GM21515 (cell line): ENCODE results near the gene FBXL13.
"Not testable (repeated sequence)": the region's sequence is repeated elsewhere in the genome, so short reads cannot be mapped to it uniquely, and the experiment has no call there.

Experiments used
- ATAC-seq: cut with Tn5 transposase; IDR thresholded peaks from one replicate; pipeline ENCODE4 v1.9.1; 2021; ENCODE audit not compliant: unreplicated experiment

The FBXL13 gene

DNA sequence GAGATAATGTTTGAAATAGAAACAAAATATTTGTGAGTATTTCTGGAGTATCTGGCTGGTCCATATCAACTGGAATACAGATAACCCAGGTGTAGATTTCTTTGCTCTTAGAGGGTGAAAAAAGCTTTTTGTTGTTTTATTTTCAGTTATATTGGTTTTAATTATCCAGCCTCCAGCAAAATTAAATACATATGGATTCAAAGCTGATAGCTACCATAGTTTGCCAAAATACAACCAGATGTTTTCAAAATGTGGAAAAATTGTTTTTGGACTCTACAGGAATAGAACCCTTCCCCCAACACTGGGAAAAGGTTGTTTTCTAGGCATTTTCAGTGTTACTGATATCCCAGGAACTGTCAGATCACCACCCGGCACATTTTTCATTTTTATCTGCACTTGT lies 131.7 kb downstream of the FBXL13 start:
- ATAC-seq: no peak

DNA sequence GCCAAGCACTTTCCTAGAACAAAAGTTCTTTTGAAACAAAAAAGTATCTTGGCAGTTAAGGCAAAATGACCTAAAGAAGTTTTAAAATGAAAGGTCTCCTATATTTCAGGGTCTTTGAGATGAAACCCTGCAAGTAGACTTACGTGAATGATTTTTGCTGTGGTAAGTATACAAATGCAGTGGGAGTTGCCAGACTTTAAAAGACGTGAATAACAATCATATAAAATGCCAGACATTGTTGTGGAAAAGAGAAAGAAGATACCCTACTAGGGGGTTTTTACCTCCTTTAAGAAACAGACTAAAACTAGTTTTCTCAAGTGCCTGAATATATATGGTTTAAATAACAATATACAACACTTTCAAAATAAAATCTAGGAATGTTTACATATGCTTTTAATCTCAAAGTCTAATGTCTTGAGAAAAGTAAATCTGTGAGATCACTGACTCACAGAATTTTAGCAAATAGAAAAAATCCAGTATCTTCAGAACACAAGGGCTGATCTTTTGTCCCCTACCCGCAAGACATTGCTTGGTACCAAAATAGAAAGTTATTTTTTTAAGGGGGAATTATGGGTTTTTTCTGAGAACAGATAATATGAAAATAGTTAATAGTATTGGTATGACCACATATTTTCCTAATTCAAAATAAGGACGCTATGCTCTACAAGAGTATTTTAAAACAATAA lies 132.3 kb downstream of the FBXL13 start:
- no peak for ATAC-seq

DNA sequence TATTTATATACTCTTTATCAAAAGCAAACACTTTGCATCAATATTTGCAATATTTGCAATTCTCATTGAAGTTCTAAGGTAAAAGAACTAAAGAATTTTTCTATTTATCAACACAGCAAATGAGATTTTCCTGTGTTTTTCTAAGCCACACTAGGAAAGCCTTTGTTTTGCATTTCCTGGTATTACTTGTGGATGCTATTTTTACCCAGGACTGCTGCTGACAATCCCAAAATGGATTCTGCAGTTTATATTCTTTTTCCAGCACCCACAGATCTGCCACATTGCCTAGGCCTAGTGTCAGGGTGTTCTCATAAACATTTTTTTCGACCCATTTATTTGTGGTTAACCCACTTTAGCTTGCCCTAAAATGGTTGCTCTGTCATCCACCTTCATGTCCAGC lies 135.9 kb downstream of the FBXL13 start:
- ATAC-seq: no peak

DNA sequence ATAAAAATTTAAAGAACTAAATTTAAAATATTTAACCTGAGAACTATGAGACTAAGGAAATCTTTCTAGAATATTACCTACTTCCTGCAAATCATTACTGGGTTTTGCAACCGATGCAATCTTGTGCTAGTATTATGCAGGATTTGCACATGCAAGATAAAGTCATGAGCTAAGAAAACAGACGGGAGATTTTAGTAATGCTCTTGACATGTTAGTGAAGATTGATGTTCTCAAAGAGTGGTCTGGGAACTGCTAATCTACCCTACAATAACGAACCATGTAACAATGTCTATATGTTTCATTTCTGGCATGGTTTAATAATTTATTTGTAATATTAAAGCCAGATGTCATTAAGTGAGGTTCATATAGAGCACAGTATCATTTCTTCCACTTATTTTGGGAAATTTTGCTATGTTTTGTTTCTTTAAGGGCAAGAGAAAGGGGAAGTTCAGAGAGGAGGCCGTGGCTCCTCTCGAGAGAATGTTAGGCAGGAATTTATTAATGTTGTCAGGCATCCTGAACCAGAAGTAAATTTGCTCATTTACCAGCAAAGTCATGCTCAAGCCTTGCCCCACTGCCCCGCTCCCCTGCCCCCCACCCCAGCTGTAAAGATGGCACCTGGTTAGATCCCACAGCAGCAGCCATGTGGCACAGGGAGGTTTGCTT lies 139.0 kb downstream of the FBXL13 start:
- no peak for ATAC-seq

DNA sequence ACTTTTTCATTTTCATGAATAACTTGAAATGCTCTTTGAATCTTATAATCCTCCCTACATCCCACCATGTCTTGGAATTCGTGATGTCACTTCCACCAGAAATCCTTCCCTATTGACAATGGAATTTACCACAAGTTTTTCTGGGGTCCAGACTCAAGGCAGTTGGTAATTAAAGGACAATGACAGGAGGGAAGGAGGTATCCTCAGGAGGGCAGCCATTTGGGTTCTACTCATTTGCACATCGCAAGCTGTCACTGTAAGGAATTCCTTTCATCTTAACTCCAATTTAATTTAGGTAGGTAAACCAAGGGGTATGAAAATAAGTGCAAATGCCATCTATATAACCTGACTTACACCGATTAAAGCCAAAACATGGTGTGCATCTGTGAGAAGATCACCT lies 139.9 kb downstream of the FBXL13 start:
- no peak for ATAC-seq

DNA sequence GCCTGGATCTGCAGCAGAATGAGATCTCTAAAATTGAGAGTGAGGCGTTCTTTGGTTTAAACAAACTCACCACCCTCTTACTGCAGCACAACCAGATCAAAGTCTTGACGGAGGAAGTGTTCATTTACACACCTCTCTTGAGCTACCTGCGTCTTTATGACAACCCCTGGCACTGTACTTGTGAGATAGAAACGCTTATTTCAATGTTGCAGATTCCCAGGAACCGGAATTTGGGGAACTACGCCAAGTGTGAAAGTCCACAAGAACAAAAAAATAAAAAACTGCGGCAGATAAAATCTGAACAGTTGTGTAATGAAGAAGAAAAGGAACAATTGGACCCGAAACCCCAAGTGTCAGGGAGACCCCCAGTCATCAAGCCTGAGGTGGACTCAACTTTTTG lies 140.4 kb downstream of the FBXL13 start:
- ATAC-seq: no peak

DNA sequence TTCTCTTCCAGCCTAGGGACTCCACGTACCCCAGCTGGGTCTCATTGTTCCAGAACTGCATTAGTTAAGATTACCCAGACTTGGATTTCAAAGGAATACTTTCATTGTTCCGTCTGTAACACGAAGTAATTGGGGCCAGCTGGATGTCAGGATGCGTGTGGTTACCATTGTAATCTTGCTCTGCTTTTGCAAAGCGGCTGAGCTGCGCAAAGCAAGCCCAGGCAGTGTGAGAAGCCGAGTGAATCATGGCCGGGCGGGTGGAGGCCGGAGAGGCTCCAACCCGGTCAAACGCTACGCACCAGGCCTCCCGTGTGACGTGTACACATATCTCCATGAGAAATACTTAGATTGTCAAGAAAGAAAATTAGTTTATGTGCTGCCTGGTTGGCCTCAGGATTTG lies 140.8 kb downstream of the FBXL13 start:
- ATAC-seq: no peak

DNA sequence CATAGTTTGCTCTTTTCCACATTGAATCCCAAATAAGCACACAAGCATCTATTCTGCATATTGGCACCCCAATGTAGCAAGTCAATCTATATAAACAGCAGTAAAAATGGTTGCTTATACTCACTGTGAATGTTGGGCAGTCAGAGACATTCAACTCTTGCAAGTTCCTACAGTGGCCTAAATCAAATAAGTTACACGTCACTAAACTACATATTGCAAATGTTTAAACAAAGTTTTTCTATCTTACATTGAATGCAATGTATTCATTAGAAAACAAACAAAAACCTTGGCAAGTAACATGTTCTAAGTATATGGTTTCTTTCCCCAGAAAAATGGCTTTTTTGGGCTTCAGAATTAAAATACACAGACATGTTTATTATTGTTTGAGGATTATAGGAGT lies 142.8 kb downstream of the FBXL13 start:
- no peak for ATAC-seq

DNA sequence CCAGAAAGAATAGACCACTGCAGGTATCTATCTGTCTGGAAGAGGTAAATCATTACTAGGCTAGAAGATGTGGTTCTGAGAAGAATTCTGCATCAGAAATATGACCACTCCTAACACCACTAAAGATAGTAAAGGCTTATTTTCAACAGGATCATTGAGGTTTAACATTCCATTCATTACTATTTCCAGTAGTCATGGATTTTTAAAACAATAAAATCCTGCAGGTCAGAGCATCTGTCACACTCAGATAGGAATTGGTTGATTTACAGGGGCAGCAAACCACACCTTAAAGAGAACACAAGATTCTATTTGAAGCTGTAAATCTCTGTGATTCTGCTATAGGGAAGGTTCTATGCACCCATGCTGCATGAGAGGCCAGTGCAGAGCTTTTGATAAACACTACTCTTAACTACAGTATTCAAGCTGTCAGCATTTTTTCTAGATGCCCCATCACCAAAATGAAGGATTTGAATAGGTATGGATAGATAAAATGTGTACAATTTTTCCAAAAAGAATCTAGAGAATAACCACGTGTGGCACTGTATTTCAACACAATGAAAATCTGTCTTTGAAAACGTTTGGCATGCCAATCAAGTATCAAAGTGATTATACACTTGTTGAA lies 147.2 kb downstream of the FBXL13 start:
- ATAC-seq: no peak

DNA sequence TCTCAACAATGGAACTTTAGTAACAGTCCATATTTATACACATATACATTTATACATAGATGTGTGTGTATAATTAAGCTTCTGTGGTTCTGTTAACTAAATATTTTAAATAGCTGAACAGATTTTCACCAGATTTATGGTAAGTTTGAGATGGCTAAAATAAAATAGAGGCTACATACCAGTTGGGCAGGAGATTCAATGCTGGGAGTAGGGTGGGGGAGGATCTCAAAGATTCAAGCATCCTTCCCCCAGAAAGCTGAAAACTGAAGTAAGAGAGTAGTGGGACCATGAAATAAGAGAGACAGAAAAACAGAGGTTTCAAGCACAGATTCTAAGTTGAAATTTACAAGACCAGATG lies 147.8 kb downstream of the FBXL13 start:
- ATAC-seq: no peak

DNA sequence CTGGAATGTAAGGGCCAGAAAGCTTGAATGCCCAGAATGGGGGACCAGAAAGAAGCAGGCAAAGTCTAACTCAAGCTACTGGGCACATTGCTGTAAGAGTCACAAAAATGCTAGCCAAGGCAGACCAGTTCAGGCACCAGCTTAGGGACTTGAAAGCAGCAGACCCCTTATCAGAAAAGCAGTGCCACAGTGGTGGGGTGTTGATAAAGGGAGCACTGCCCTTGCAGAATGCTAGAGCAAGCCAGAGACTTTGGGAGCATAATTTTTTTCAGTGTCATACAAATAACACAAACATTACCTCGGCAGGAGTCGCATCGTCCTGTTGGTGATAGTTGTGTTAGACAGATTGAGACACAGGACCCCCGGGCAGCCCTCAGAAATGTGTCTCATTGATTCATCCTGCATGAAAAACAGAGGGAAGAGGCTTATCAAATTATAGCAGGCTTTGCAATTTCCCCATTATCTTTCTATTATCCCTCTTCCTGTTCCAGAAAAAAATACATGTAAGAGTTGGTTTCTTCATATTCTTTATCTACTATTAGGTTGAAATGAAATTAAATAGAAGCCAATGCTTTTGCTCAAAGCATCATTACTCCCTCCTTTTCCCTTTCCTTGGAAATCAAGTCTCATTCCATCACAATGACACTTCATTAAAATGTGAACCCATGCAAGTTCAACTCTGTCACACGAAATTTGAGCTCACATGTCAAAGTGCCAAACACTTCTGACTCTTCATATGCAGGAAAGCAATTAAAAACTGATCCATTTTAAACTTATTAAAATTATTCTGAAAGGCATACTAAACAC lies 148.4 kb downstream of the FBXL13 start:
- no peak for ATAC-seq

DNA sequence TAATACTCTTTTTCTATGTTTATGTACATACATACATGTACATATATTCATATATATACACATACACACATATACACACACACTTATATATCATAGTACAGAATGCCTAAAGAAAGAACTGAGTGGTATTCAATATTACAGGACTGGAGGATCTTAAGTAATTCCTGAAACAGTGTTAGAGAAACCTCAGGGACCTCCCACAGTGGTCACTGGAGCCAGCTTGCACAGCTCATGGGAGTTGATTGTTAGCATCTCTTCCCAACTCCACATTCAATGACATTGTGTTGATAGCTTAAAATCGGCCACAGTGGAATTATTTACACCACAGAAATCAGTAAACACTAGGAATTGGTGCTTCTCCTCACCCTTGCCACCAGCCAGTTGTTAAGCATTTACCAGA lies 155.8 kb downstream of the FBXL13 start:
- ATAC-seq: no peak

DNA sequence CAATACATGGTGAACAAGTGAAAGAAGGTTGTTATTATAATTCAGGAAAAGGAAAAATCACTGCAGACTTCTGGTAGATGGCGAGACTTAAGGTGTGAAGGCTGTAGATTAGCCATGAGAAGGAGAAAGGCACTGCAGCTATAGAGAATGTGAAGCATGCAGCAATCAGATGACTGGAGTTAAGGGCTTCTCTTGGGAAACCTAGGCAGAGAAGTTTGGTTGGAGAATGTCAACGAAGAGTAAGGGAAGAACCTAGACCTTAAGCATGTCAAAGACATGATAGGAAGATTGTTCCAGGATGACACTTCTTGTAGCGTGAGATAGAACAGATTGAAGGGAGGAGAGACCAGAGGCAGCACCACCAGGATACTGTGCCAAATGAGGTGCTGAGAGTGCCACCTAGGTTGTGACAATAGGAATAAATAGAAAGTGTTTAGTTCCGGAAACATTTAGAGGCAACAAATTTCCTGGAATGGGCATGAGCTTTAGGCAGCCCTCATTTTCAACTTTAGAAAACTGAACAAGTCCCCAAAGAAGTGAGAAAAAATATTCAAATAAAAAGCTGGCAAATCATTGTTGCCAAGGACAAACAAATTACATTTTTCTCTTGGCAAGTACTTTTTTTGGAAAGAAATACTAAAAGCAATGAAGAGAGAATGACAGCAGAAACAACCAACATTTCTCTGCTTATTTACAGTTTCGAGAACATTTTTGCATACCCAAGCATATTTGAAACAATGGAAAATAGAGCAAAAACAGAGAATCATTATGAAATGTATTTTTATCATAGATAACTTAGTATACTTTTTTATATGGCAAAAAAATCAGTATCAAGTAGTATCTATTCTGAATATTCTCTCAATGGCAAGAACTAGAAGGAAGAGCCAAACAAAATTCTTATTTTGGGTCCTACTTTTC lies 156.9 kb downstream of the FBXL13 start:
- no peak for ATAC-seq

DNA sequence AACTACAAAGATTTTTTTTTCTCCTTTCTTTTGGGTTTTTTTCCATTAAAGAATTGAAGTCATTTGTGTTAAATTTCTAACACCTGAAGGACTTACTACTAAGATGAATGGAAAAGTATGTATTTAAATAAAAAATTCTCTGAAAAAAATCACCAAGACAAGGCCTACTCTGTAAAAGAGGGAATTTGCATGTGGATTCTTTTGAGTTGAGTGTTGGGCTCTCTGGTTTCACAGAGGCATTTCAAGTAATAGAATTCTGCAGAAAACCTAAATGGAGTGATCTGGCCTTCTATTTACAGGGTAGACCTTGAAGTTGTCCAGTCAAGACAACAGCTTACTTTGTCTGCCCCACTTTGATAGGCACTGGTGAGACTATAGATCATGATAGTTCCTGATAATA lies 157.7 kb downstream of the FBXL13 start:
- no peak for ATAC-seq

DNA sequence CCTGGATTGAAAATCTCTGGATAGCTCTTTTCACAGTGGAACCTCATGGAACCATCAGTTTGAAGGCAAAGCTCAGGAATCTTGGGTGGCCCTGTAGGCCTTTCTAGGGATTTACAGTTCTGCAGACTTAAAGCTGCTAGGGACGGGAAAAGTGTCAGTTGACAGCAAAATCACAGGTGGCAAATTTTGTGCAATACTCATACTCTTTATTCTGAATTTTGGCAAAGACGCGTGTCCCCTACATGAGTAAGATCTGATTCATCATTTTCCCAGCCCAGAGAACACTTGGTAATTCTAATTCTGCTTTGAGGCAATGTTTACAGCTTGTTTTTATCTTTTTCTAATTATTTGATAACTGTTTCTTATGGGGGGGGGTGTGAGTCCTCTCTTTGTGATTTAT lies 158.2 kb downstream of the FBXL13 start:
- no peak for ATAC-seq

DNA sequence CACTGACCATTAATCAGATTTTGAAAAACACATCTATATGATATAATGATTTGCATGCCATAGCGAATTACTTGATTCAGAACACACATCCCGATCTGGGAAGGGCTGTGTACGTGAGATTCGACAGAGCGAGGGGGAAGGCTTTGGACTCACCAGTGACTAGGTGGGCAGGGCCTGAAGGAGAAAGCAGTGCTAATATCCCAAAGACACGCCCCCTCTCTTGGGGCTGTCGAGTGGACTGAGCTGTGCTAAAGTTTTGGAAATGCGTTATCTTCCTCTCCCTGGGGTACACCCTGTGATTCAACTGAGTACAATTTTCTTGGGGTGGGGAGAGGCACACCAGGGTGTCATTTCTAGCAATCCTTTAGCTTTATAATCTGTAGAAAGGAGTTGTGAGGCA lies 160.0 kb downstream of the FBXL13 start:
- no peak for ATAC-seq

DNA sequence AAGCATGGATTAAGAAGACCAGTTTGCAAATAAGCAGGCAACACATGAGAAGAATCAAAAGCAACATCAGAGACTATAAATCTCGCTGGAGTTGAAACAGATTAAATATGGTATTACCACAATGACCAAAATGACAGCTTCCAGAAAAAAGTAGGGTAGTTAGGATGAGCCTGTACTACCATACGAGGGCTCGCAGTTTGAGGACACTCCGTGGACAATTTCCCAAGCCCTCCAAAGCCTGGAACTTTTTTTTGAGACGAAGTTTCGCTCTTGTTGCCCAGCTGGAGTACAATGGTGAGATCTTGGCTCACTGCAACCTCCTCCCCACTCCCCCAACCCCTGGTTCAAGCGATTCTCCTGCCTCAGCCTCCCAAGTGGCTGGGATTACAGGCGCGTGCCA lies 160.8 kb downstream of the FBXL13 start:
- no peak for ATAC-seq

DNA sequence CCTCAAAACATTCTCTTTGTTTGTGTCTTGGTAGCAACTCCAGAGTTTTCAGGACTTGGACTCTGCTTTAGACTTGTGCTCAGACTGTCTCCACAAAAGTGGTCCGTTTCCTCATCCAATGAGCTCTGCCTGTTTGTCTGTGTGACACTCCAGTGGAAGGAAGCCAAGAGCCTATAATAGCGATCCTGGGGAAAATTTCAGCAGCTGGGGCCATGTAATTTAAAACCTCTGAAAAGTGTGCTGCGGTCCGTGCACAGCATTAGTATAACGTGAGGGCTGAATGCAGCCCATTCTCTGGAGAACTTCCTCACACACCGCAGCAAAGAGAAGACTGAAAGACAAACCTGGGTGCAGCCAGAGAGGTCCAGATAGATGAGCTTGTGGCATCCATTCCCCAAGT lies 161.9 kb downstream of the FBXL13 start, which contains the start of gene LRRC17:
Gene LRRC17 (plus strand): TSS at position 259 of the 400 bp plus-strand sequence. CDS start 20,914 bp downstream, outside the sequence.
- no peak for ATAC-seq

DNA sequence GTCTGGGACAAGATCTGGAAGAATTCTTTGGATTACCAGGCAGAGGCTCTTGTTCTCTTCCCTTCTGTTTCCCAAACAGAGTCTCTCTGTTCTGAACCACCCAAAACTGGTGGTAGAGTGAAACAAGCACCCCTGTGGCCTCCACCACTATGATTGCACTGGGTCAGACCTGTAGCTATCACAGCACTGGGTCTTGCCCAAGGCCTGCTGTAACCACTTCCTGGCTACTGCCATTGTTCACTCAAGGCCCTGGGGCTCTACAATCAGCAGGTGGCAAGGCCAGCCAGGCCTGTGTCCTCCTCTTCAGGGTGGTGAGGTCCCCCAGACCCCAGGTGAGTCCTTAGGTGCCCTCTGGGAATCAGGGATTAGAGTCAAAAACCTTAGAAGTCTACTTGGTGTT lies 165.9 kb downstream of the FBXL13 start:
- no peak for ATAC-seq

DNA sequence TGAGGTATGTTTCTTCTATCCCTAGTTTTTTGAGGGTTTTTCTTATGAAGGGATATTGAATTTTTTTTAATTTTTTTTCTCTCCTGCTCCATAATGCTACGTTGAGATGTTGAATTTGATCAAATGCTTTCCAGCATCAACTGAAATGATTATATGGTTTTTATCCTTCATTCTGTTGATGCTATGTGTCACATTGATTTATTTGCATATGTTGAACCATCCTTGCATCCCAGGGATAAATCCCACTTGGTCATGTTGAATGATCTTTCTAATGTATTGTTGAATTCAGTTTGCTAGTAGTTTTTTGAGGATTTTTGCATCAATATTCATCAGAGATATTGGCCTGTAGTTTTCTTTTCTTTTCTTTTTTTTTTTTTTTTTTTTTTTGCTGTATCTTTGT lies 171.0 kb downstream of the FBXL13 start:
- ATAC-seq: not testable (repeated sequence)

DNA sequence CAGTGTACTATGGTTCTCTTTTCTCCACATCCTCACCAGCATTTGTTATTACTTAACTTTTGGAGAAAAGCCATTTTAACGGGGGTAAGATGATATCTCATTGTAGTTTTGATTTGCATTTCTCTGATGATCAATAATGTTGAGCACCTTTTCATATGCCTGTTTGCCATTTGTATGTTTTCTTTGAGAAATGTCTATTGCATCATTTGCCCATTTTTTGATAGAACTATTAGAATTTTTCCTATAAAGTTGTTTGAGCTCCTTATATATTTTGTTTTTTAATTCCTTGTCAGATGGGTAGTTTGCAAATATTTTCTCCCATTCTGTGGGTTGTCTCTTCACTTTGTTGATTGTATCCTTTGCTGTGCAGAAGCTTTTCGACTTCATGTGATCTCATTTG lies 172.5 kb downstream of the FBXL13 start:
- ATAC-seq: not testable (repeated sequence)
